GM23338 (cell line): ENCODE data around the gene ACVR2A. TPM values are rescaled to one million over a fixed set of nuclear protein-coding genes. Genes with fewer than 3 reads are reported as not detected.

Source experiments
- ATAC-seq: fragments of 200-7000 bp; cut with Tn5 transposase; 3 replicates; pipeline ENCODE4 v1.9.1; 2020
- DNase-seq: peaks from one replicate; pipeline ENCODE4 v3.0.0-alpha.2; 2015; ENCODE audit warnings: low spot score
- H2AFZ ChIP-seq: fragments of 200-600 bp; sonication (generic); 2 replicates; pipeline ENCODE4 v1.8.0; 2016; ENCODE audit warnings: antibody characterized with exemption, mild to moderate bottlenecking, moderate library complexity
- H3F3A ChIP-seq: fragments of 200-600 bp; sonication (generic); replicated peaks from 2 replicates; pipeline ENCODE4 v1.8.0; 2017; ENCODE audit warnings: antibody characterized with exemption, mixed run types, low read depth
- H3K27ac ChIP-seq: fragments of 200-600 bp; sonication (generic); 2 replicates; pipeline ENCODE4 v1.6.1; 2016; ENCODE audit warnings: low read depth
- H3K27me3 ChIP-seq: fragments of 200-600 bp; sonication (generic); 2 replicates; pipeline ENCODE4 v1.8.0; 2016; ENCODE audit warnings: mild to moderate bottlenecking, mixed run types, moderate library complexity; ENCODE audit not compliant: insufficient read depth
- H3K36me3 ChIP-seq: fragments of 200-600 bp; sonication (generic); 2 replicates; pipeline ENCODE4 v1.8.0; 2016; ENCODE audit warnings: mild to moderate bottlenecking; ENCODE audit not compliant: insufficient read depth
- H3K4me1 ChIP-seq: fragments of 200-600 bp; sonication (generic); 2 replicates; pipeline ENCODE4 v1.8.0; 2016; ENCODE audit warnings: mild to moderate bottlenecking, moderate library complexity; ENCODE audit not compliant: insufficient read depth
- H3K4me2 ChIP-seq: fragments of 200-600 bp; sonication (generic); 2 replicates; pipeline ENCODE4 v1.7.1; 2017; ENCODE audit warnings: mixed run types
- H3K4me3 ChIP-seq: fragments of 200-600 bp; sonication (generic); 2 replicates; pipeline ENCODE4 v1.6.1; 2016; ENCODE audit warnings: mixed run types
- H3K79me2 ChIP-seq: fragments of 200-600 bp; sonication (generic); replicated peaks from 2 replicates; pipeline ENCODE4 v1.8.0; 2017; ENCODE audit warnings: mild to moderate bottlenecking; ENCODE audit not compliant: insufficient read depth
- H3K9me2 ChIP-seq: fragments of 200-600 bp; sonication (generic); 2 replicates; pipeline ENCODE4 v1.8.0; 2017; ENCODE audit not compliant: insufficient read depth
- H4K20me1 ChIP-seq: fragments of 200-600 bp; sonication (generic); replicated peaks from 2 replicates; pipeline ENCODE4 v1.8.0; 2017; ENCODE audit warnings: mild to moderate bottlenecking; ENCODE audit not compliant: insufficient read depth
- H3K27ac Mint-ChIP-seq: 2 replicates; pipeline ENCODE4 v1.8.0; 2020; ENCODE audit warnings: inconsistent platforms, mild to moderate bottlenecking, moderate library complexity, mixed read lengths
- H3K27me3 Mint-ChIP-seq: 3 replicates; pipeline ENCODE4 v1.8.0; 2022; ENCODE audit warnings: low read depth, mild to moderate bottlenecking, moderate library complexity, mixed read lengths, inconsistent platforms; ENCODE audit not compliant: insufficient read depth, poor library complexity
- H3K36me3 Mint-ChIP-seq: 3 replicates; pipeline ENCODE4 v1.8.0; 2021; ENCODE audit warnings: low read depth, mild to moderate bottlenecking, inconsistent platforms, moderate library complexity, mixed read lengths
- H3K4me1 Mint-ChIP-seq: 3 replicates; pipeline ENCODE4 v1.8.0; 2020; ENCODE audit warnings: mild to moderate bottlenecking, inconsistent platforms, mixed read lengths
- H3K4me3 Mint-ChIP-seq: 3 replicates; pipeline ENCODE4 v1.8.0; 2021; ENCODE audit warnings: moderate library complexity, mild to moderate bottlenecking, inconsistent platforms, mixed read lengths
- H3K9me3 Mint-ChIP-seq: 3 replicates; pipeline ENCODE4 v1.8.0; 2020; ENCODE audit warnings: moderate library complexity, mild to moderate bottlenecking, inconsistent platforms, mixed read lengths
- CREB1 ChIP-seq: fragments of 250-450 bp; sonication (Bioruptor Pico); IDR thresholded peaks from 2 replicates; pipeline ENCODE4 v1.5.0; 2020; ENCODE audit warnings: low read depth, mild to moderate bottlenecking, moderate library complexity
- ETS1 ChIP-seq: IDR thresholded peaks from 2 replicates; pipeline ENCODE4 v1.6.1; 2016; ENCODE audit warnings: antibody characterized with exemption
- EZH2 ChIP-seq: fragments of 200-600 bp; sonication (generic); IDR thresholded peaks from one replicate; pipeline ENCODE4 v1.8.0; 2017; ENCODE audit warnings: antibody characterized with exemption, mild to moderate bottlenecking, low read depth; ENCODE audit not compliant: unreplicated experiment
- EZH2phosphoT487 ChIP-seq: fragments of 200-600 bp; sonication (generic); IDR thresholded peaks from one replicate; pipeline ENCODE4 v1.8.1; 2018; ENCODE audit warnings: antibody characterized with exemption; ENCODE audit not compliant: unreplicated experiment
- JUNB ChIP-seq: IDR thresholded peaks from one replicate; pipeline ENCODE4 v1.6.1; 2016; ENCODE audit warnings: antibody characterized with exemption; ENCODE audit not compliant: unreplicated experiment
- POLR2AphosphoS5 ChIP-seq: IDR thresholded peaks from 2 replicates; pipeline ENCODE4 v1.6.1; 2016; ENCODE audit warnings: antibody characterized with exemption, low read depth
- STAT1 ChIP-seq: IDR thresholded peaks from one replicate; pipeline ENCODE4 v1.6.1; 2016; ENCODE audit warnings: antibody characterized with exemption; ENCODE audit not compliant: unreplicated experiment
- ZNF114 ChIP-seq: fragments of 250-450 bp; sonication (Bioruptor Pico); IDR thresholded peaks from 2 replicates; pipeline ENCODE4 v1.5.0; 2020; ENCODE audit warnings: mild to moderate bottlenecking, moderate library complexity
- ZNF331 ChIP-seq: fragments of 250-450 bp; sonication (Bioruptor Pico); IDR thresholded peaks from 2 replicates; pipeline ENCODE4 v1.5.0; 2020; ENCODE audit warnings: low read depth, mild to moderate bottlenecking, moderate library complexity
- ZNF462 ChIP-seq: fragments of 250-450 bp; sonication (Bioruptor Pico); IDR thresholded peaks from 2 replicates; pipeline ENCODE4 v1.5.0; 2020; ENCODE audit warnings: mild to moderate bottlenecking, moderate library complexity
- polyA plus RNA-seq: library from polyadenylated mRNA; unstranded; fragments of >200 nt; fragmentation: Nextera tagmentation; extraction: Ambion mirVana; gene quantifications from 2 replicates; pipeline ENCODE4 v1.2.1, GENCODE V29; 2016
- total RNA-seq: library from RNA; depleted of rRNA; stranded (reverse); fragments of >200 nt; shearing (Covaris generic); gene quantifications from 2 replicates; pipeline ENCODE4 v1.2.3, GENCODE V29; 2014
- TF ChIP-seq, protein P1 (sequence below): IDR thresholded peaks from one replicate; pipeline ENCODE4 v1.6.1; 2018; ENCODE audit warnings: antibody characterized with exemption; ENCODE audit not compliant: unreplicated experiment
- TF ChIP-seq, protein P2 (sequence below), 2 experiments: fragments of 200-600 bp in 1 of 2; sonication (generic) in 1 of 2; conservative IDR thresholded peaks; 2 replicates each; pipeline versions ENCODE4 v1.5.1 to v1.6.1; 2016 to 2017; ENCODE audit warnings: antibody characterized with exemption in 2 of 2, low read depth in 2 of 2, mild to moderate bottlenecking in 2 of 2, moderate library complexity in 1 of 2

ACVR2A gene
- total and polyA plus RNA-seq, 2 experiments from 2014 or later = 11.8 to 15.6 TPM

GRCh38 chr2:147872967-147873366, 28.1 kb downstream of the ACVR2A start (continued):
- TF ChIP-seq ZNF462 (CRISPR knock-in tag) = no peak
- TF ChIP-seq, protein P1, sequence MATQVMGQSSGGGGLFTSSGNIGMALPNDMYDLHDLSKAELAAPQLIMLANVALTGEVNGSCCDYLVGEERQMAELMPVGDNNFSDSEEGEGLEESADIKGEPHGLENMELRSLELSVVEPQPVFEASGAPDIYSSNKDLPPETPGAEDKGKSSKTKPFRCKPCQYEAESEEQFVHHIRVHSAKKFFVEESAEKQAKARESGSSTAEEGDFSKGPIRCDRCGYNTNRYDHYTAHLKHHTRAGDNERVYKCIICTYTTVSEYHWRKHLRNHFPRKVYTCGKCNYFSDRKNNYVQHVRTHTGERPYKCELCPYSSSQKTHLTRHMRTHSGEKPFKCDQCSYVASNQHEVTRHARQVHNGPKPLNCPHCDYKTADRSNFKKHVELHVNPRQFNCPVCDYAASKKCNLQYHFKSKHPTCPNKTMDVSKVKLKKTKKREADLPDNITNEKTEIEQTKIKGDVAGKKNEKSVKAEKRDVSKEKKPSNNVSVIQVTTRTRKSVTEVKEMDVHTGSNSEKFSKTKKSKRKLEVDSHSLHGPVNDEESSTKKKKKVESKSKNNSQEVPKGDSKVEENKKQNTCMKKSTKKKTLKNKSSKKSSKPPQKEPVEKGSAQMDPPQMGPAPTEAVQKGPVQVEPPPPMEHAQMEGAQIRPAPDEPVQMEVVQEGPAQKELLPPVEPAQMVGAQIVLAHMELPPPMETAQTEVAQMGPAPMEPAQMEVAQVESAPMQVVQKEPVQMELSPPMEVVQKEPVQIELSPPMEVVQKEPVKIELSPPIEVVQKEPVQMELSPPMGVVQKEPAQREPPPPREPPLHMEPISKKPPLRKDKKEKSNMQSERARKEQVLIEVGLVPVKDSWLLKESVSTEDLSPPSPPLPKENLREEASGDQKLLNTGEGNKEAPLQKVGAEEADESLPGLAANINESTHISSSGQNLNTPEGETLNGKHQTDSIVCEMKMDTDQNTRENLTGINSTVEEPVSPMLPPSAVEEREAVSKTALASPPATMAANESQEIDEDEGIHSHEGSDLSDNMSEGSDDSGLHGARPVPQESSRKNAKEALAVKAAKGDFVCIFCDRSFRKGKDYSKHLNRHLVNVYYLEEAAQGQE = no peak
- TF ChIP-seq POLR2AphosphoS5 = no peak

DNA sequence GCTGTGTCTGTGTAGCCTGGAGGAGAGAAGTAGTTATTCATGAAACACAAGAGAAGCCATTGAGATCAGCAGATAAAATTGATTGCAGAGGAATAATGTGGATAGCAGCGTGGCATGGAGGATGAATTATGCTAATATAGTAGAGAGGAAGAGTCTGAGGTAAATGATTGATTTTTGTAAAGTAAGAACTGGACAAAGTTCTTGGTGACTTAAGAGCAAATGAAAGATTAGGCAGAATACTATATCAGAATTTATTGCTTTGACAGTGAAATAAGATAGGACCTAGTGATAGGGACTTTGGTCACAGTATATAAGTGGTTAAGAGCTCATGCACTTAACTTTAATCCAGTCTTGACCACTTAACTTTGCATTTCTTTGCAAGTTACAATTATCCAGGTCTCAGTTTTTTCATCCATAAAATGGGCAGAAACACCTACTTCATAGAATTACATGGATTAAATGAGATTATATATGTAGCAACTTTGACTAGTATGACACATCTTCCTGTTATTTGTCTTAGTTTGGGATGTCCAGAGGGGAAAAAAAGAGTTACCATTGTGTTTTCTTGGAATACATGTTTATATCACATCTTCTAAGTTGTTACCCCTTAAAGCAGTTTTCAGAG, 29.1 kb downstream of the ACVR2A start:
- Histone ChIP-seq H3K36me3 (no peaks in the 10 kb centered on the region), H3K27me3 (no peaks in the 10 kb centered on the region), H3K27ac (no peak overlapping the region), H2AFZ (no peak overlapping the region), H3K4me1 (peaks cover 53% of the 10 kb centered on the region), H3F3A (no peaks in the 10 kb centered on the region), H3K9me2 (no peaks in the 10 kb centered on the region), H3K4me2 (no peak overlapping the region), H3K79me2 (peaks cover 97% of the 10 kb centered on the region), H4K20me1 (0 out of 2 replicates have a peak, but pooled peaks cover 5% of the 10 kb centered on the region), H3K4me3 (no peak overlapping the region)
- Mint-ChIP-seq H3K9me3 (no peaks in the 10 kb centered on the region), H3K27ac (no peak overlapping the region), H3K4me1 (peaks cover 58% of the 10 kb centered on the region), H3K27me3 (peaks cover 1% of the 10 kb centered on the region), H3K36me3 (no peaks in the 10 kb centered on the region), H3K4me3 (no peak overlapping the region)
- DNase-seq (no peak), ATAC-seq (no peak)
- TF ChIP-seq POLR2AphosphoS5 (no peak), STAT1 (no peak), ZNF114 (CRISPR knock-in tag) (no peak), CREB1 (CRISPR knock-in tag) (no peak), JUNB (no peak), EZH2 (no peak), ETS1 (no peak), EZH2phosphoT487 (no peak), ZNF331 (CRISPR knock-in tag) (no peak)
- TF ChIP-seq, protein P2, sequence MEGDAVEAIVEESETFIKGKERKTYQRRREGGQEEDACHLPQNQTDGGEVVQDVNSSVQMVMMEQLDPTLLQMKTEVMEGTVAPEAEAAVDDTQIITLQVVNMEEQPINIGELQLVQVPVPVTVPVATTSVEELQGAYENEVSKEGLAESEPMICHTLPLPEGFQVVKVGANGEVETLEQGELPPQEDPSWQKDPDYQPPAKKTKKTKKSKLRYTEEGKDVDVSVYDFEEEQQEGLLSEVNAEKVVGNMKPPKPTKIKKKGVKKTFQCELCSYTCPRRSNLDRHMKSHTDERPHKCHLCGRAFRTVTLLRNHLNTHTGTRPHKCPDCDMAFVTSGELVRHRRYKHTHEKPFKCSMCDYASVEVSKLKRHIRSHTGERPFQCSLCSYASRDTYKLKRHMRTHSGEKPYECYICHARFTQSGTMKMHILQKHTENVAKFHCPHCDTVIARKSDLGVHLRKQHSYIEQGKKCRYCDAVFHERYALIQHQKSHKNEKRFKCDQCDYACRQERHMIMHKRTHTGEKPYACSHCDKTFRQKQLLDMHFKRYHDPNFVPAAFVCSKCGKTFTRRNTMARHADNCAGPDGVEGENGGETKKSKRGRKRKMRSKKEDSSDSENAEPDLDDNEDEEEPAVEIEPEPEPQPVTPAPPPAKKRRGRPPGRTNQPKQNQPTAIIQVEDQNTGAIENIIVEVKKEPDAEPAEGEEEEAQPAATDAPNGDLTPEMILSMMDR (conservative IDR thresholded peaks at IDR 0.05; ENCODE audit: low read depth in 2 of 2) = no peak
